Urothelium cell line (cell line): ENCODE measurements around the gene SYT7.

Experiments
- DNase-seq: peaks from one replicate; pipeline ENCODE4 v3.0.0; 2011; ENCODE audit warnings: low spot score, mixed read lengths
- FAIRE-seq: peaks from 2 replicates; lab custom pipeline; 2011; peaks lifted over from hg19 to GRCh38; lab: Jason Lieb, UNC

The SYT7 gene

DNA sequence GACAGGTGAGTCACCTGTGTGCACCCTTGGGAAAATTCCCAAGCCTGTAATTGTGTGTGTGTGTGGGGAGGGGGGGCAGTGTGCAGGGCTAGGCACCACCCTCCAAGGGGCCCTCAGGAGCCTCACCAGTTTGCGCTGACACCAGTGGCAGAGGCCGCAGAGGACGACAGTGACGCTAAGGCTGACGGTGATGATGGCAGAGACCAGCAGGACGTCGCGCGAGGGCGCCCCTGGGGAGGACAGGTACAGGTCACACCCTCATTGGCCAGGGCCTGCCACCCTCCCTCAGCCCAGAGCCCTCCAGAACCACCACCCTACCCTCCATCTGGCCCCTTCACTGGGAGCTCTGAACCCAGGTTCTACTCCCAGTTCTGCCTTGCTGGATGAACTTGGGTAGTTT, 24.9 kb downstream of the SYT7 start:
- DNase-seq (no peak), FAIRE-seq (no peak)

DNA sequence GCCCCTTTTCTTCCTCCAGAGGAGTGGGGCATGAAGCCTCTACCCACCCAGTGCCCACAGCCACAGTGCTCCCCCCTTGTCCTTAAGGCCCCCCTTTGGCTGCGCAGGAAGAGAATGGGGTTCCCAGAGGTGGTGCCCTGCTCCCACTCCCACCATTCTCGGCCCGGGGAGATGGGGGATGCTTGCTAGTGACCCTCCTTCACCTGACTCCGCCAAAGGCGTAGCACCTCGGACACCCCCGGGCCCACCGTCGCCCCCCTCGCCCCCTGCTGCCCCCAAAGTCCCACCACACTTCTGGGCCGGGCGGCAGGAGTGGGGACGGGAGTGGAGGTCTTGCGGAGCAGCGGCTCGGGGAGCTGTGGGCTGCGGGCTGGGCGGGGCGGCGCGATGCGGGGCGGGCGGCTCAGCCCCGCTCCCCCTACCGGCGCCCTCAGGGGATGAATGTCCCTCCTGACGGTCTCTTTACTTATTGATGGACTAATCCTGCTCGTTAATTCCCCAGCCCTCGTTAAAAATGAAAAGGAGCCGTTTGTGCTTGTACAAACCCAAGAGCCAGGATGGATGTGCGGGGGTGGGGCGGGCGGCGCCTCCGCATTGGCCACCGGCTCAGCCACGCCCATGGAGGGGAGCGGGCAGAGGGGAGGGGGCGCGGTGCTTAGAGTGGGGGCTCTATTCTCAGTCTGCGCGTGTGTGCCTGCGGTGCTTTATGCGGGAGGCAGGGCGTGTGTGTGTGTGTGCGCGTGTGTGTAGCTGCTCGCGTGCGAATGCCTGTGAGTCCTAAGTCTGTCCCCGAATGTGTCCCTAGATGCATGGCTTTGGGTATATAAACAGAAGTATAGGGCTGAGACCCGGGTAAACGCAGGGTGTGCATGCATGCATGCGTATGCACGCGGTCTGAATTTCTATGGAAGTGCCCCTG, 25.6 kb downstream of the SYT7 start:
- DNase-seq (no peak), FAIRE-seq (no peak)

DNA sequence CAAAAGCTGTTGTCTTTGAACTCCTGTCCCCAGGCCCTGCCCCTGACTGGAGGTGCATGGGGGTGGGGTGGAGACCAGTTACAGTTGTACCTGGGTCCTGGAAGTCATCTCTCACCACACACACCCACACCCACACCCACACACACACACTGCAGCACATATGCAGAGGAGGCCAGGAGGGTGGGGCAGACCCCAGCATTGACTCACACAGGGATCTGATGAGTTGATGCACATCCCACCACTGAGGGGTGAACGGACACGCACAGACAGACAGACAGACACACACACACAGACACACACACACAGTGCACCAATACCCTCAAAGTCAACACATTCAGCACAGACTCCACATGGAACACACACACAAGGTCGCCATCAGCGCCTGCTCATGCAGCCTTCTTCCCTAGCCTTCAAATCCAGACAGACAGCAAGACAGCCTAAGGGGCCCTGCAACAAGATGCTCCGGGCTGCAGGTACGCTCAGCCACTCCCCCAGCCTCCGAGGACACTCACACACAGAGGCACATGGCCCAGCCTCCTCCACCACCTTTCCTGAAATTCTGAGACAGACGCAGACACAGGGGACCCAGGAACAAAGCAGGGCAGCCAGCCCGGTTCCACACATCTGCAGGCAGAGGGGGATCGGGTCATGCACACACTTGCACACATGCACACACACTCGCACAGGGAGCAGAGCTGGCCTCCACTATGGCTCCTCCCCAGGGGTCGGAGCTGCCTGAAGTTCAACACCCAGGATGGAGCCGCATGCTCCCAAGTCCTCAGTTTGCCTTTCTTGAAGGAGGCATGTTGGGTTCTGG, 26.5 kb downstream of the SYT7 start:
- DNase-seq (no peak), FAIRE-seq (no peak)

DNA sequence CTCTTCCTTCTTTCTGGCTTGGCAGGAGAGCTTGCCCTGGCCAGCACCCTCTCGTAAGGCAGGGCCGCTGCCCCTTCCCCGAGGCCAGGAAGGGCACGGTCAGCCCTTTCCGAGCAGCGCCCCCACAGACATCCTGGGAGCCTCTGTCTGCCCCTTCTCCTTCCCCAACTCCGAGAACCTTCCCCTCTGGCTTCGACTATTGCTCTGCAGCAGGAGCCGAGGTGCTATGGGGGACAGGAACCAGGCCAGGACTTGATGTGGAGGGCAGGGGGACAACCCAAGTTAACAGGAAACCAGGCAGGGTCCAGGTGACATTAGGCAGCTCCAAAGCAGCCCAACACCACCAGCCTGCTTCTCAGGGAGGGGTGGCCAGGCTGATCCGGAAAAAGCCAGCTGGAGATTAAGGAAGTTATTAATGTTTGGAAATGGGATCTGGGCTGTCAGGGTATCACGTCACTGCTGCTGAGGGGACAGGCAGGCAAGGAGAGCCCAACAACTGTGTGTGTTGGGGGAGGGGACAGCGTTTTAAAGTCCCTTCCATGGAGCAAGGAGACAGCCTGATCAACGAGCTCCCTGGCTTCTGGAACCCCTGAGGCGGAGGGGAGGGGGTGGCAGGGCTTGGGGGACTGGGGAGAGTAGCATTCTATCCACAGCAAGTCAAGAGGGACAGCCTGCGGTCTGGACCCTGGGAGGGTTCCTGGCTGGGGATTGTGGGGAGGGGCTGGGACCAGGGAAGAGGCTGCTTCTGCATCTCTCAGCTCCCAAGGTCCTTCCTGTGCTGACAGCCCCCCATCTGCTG, 27.3 kb downstream of the SYT7 start:
- no peak for DNase-seq
- FAIRE-seq: no peak

DNA sequence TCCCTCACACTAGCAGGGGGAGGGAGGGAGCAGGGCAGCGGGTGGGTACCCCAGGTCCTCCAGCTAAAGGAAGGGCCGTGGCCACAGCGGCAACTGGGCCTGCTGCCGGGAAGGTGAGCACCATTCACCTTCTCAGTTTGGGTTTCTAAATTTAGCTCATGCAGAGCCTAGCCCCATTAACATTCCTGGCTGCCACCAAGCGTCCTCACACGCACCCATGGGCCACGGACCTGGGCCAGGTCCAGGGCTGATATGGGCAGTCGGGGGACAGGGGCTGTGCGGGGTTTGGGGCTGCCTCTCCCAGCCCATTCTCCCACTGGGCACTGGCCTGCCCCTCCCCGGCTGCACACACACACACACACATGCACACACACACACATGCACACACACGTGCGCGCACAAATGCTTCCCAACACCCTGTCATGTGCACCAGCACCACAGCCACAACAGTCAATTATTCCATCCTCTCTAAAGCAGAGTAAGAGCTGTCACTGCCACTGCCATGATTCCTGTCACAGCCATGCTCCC, 28.7 kb downstream of the SYT7 start:
- DNase-seq (peak; percentile 19), FAIRE-seq (no peak)

DNA sequence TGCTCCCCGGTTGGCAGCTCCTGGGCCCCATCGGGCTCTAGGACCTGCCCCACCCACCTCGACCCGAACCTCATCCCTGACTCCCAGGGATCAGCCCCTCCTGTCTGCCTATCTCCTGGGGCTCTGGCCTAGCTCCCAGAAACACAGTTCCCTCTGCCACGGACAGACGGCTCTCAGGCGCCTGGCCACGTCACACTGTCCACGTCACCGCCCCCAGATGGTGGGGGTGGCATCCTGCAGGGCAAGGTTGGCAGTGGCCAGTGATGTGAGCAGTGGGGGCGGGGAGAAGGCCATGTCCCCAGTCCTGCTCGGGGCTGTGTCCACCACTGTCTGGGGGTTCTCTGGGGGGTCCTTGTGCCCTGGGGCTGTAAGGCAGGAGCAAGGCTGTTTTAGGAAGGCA, 29.2 kb downstream of the SYT7 start:
- peak; percentile 66 for DNase-seq
- FAIRE-seq: no peak

DNA sequence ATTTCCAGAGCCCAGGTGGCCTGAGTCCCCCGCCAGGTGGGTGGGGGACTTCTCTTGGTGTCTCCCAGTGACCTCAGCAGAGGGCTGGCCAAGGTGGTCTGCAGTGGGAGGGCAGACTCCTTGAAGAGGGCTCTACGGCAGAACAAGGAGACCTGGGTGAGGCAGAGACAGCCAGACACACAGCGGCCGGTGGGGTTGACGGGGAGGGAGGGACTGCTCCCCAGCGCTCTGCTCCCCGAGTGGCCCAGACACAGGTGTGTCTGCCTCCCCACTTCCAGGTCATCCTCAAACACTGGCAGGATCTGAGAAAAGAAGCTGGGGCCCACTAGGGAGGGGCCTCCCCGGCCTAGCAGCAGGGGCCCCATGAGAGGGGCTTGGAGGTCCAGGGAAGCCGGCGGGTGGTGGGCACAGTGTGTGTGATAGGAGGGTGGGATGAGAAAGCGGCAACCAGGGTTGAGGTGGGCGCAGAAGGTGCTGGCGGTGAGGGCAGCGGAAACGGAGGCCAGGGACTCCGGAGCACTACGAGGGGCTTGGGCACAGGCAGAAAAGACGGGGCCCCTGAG, 30.1 kb downstream of the SYT7 start:
- DNase-seq (no peak), FAIRE-seq (no peak)

DNA sequence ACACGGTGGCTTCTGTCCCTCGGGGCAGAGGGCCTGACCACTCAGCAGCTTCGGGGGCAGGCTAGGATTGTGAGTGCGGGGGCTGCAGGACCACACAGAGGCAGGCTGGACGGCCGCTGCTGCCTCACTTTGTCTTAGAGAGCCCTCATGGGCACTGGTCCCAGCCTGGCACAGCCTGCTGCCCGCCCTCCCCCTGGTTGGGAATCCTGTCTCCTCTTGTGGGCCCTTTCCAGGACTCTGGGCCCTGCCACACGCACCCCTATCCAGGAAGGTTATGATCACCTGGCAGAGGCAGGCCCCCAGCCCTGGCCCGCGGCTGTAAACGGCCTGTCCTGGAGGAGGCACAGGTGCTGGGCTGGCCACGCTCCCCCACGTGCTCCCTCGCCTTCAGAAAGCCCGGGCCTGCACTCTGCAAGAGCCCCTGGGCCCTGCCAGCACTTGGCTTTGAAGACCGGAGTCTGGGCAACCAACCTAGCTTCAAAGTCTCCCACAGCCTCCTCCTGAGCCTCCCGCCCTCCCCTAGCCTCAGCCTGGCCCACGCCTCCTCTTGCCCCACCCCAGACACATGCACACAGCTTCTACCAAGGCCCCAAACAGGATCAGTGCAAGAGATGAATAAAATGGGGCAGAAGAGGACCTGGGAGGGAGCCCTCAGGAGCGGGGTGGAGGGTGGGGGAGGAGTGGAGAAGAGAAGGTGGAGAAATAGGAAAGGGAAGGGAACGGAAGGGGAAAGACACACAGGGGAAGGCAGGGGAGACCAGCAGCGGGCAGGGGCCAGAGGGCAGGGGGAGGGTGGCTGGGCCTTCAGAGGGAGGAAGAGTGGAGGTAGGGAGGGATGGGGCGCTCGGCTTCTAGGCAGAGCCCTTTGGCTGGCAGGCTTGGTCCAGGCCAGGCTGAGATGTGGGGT, 31.0 kb downstream of the SYT7 start:
- DNase-seq: no peak
- FAIRE-seq: no peak

DNA sequence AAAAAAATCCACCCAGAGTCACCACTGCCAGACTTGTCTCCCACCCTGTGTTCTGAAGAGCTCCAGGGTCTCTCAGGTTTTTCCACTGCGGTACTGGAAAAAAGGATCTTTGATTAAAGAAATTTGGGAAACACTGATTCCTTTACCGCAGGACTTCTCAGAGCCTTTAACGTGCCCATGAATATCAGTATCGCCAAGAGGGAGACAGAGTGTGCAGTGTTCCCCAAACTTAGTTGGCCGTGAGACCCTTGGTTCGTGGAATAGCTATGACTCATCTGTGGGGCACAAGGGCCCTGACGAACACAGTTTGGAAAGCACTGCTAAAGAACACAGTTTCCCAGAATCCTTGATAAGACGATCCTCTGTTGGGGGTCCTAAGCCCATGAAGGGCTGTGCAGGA, 31.7 kb downstream of the SYT7 start:
- FAIRE-seq: no peak
- DNase-seq: no peak

DNA sequence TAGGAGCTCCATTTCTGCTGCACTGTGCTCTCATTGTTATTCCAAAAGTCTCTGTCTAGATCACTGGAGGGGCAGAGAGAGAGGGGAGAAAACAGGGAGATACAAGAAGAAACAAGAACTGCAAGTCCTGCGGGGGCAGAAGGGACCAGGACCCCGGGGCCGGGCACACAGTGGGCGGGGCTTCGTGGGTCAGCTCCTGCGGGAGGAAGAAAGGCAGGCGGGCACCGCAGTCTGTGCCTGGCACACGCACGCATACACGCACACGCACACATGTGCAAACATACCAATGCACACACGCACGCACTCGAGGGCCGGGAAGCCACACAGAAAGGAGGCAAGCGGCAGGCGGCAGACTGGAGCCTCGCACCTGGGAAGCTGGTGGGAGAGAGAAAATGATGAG, 33.6 kb downstream of the SYT7 start:
- FAIRE-seq (no peak), DNase-seq (no peak)

DNA sequence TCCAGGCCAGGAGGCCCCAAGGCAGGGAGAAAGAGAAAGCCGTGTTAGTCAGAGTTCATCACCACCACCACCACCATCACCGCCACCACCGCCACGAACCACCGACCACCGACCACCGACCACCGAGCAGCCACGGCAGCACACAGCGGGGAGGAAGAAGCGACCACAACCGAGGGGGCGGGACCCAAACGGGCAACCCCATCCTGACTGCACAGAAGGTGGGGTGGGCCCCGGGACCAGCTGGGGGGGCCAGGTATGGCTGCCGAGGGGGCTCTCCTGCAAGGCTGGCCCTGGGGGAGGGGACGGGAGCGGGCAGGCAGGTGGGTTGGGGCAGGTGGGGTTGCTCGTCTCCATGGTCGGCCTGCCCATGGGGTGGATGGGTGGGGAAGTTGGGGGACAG, 34.2 kb downstream of the SYT7 start:
- FAIRE-seq (no peak), DNase-seq (no peak)

DNA sequence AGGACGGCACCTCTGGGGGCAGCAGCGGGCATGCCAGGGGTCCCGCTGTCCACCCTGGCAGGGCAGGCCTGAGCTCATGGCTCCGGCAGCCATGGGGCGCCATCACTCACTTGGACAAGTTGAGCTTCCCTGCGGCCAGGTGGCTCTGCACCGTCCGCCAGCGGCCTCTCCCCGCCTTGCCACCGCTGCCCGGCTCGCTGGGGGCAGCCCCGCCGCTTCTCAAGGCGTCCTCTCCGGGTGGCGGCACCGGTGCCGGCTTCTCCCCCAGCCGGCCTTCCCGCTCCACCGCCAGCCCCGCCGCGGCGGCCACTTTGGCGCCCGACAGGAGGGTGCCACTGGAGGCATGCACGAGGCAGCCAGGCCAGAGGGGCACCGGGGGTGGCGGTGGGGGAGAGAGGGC, 35.0 kb downstream of the SYT7 start:
- FAIRE-seq: no peak
- no peak for DNase-seq

DNA sequence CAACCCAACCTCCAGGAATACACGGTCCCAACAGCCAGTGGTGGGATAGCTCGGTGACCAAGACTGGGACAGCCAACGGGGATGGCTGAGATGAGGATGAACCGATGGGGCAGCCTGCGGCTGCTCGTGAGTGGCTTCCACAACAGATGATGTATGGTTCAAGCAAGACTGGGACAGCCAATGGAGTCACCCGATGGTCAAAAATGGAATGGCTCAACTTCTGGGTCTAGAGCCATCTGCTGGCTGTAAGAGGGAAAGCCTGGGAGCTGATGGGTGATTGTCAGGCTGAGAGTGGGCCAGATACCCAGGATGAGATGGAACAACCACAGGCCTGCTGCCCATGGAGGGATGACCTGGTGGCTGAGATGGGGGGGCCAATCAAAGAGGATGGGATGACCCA, 35.5 kb downstream of the SYT7 start:
- FAIRE-seq (no peak), DNase-seq (no peak)

DNA sequence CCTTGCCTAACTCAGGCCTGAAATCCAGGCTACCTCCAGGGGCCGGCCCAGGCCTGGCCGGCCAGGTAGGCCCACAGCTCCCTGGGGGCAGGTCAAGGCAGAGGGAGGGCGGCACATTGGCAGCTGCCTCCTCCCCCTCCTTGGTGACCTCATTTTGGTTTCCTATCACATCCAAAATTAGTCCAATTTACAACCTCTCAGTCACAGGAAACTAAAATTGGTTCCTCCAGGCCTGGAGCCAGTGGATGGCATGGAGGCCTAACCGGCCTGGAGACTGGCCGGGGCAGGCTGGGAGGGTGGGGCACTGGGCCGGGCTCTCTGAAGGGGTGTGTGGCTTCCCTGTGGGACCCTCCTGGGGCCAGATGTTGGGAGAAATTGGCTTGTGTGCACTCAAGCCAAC, 36.4 kb downstream of the SYT7 start:
- FAIRE-seq: no peak
- no peak for DNase-seq

DNA sequence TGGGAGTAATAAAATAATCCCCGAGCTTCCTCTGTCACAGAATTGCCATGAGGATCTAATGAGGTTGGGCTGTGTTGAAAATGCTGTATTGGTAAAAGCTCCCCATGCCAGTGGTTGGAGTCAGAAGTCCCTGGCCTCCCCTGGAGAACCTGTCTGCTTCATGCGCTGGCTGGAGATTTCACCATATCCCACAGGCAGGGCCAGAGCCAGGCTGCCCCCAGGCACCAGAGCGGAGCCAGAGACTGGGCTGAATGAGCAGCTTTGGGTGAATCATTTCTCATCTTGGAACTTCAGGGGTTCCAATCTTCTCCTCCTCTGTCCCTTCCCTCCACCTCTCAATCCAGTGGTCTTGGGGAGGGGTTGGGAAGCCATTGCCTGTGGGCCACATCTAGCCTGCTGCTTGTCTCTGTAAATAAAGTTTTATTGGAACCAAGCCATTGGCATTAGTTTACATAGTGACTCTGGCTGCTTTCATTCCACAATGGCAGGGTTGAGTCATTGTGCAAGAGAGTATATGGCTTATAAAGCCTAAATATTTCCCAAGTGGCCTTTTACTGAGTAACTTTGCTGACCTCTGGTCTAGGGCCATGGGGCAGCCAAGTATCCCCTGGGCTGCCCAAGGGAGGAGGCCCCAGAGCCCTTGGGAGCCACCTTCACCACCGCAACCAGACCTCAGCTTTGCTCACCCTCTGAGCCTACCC, 37.1 kb downstream of the SYT7 start:
- FAIRE-seq: no peak
- DNase-seq: no peak

DNA sequence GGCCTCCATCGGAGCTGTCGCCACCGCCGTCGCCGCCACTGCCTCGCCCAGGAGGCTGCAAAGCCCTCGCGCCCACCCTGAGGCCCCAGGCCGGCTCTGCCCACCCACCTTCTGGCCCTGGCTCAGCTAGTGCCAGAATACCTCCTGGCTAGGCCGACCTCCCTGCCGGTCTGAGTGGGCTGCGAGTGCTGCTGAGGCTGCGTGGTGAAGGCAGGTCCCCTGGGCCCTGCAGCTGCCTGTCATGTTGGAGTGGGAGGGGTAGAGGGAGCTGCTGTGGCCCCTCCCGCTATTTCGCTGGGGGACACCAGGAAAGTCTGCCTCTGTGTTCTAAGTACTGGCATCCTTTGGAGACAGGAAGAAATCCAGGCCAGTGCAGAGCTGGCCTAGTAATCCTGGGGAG, 38.2 kb downstream of the SYT7 start:
- no peak for DNase-seq
- no peak for FAIRE-seq

DNA sequence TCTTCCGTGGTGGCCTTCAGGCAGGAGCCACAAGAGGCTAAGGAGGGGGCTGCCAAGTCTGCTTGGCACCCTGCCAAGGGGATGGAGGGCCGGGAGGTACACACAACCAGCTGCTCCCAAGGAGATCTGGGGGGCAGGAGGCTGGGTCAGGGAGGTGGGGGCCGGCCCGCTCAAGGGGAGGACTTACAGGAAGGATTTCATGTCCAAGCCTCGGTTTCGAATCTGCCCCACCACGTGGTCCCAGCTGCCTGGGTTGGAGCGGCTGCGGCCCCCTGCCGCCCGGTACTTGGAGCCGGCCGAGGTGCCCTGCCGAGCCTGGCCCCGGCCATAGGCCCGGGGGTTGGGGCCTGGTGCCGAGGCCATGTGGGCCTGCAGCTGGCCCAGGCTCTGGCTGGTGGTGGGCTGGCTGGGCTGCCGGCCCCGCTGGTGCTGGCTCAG, 38.8 kb downstream of the SYT7 start:
- DNase-seq (no peak), FAIRE-seq (no peak)

DNA sequence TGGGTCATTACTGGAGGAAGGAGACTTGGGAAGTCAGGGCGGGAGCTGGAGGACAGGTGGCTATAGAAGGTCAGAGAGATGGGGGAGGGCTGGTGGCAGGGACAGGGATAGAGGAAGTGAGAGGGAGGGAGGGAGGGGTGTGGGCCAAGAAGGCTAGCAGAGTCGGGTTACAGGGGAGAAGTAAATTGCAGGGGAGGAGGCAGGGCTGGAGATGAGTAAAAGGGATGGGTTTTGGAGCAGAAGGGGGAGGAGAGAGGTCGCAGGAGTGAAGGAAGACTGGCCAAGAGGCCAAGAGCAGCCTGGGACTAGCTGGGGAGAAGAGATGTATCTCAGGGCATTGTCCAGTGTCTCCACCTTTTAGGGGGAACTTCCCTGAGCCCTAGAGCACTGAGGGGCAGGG, 39.3 kb downstream of the SYT7 start:
- FAIRE-seq (no peak), DNase-seq (peak; percentile 60)

DNA sequence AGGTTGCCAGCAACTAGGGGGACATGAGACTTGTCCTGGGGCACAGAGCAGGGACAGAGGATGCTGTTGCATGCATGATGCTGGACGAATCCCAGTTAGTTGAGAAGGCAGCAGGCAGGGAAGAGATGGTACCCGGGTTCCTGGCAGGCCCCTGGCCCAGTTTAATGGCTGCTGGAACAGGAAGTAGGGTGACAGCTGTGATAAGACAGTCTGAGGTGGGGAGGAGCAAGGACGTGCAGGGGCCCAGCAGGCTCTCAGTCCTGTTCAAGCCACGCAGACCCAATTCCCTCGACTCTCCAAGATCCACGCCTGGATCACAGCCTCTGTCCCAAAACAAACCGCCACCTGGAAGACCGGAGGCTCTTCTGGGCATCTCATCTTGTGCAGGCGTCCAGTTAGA, 40.3 kb downstream of the SYT7 start:
- DNase-seq (no peak), FAIRE-seq (no peak)
